Activated T-cell treated with anti-CD3 and anti-CD28 coated beads, Interleukin-2, amount 50 U/mL, for 4 hours (primary cell): Measurements from ENCODE around the gene SLC6A3. TPM values are rescaled to one million over a fixed set of nuclear protein-coding genes. Genes with fewer than 3 reads are reported as not detected.
A peak's percentile ranks its signal among the peaks of the same experiment; 100 is the strongest.

ENCODE experiments used
- ATAC-seq, 2 donors: fragments of 200-7000 bp; cut with Tn5 transposase; one replicate each; pipeline ENCODE4 v1.10.0; 2021
- DNase-seq: peaks from one replicate; pipeline ENCODE4 v3.0.0-alpha.2; 2020
- H3K27me3 Mint-ChIP-seq: one replicate; pipeline ENCODE4 v1.8.0; 2021; ENCODE audit warnings: low read depth, mixed read lengths
- H3K36me3 Mint-ChIP-seq: one replicate; pipeline ENCODE4 v1.8.0; 2022; ENCODE audit warnings: mixed read lengths; ENCODE audit not compliant: insufficient read depth
- H3K4me1 Mint-ChIP-seq: one replicate; pipeline ENCODE4 v1.8.0; 2021; ENCODE audit warnings: low read depth, mixed read lengths
- H3K4me3 Mint-ChIP-seq: one replicate; pipeline ENCODE4 v1.8.0; 2021; ENCODE audit warnings: mild to moderate bottlenecking, moderate library complexity, mixed read lengths
- H3K9me3 Mint-ChIP-seq: one replicate; pipeline ENCODE4 v1.8.0; 2021; ENCODE audit warnings: mixed read lengths
- total RNA-seq, 3 donors: library from RNA; stranded (reverse); gene quantifications; one replicate each; pipeline ENCODE4 v1.2.1, GENCODE V29; 2021

The SLC6A3 gene
- total RNA-seq, 3 donors from 2014 or later: not detected

DNA sequence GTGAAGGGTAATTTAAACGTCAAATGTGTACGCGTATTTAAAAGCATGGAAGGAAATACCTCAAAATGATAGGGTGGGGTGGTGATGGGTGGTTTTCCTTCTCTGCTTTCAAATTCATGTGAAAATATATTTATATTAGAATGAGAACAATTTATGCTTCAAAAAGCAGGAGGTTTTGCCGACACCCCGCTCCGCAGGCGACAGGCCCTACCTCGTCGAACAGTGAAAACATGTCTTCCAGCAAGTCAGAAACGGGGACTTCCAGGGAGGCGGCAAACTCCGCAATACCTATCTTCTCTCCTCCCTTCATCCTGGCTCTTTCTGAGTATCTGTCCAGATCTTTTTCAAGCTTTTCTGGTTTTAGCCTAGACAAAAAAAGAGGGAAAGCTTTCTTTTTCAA, 28.5 kb upstream of the SLC6A3 start:
- no peaks in the 10 kb centered on the region for H3K4me1 Mint-ChIP-seq
- H3K9me3 Mint-ChIP-seq: no peaks in the 10 kb centered on the region
- no peaks in the 10 kb centered on the region for H3K27me3 Mint-ChIP-seq
- H3K36me3 Mint-ChIP-seq: peaks cover 16% of the 10 kb centered on the region
- H3K4me3 Mint-ChIP-seq: no peak overlapping the region
- ATAC-seq: no peak
- DNase-seq: no peak

DNA sequence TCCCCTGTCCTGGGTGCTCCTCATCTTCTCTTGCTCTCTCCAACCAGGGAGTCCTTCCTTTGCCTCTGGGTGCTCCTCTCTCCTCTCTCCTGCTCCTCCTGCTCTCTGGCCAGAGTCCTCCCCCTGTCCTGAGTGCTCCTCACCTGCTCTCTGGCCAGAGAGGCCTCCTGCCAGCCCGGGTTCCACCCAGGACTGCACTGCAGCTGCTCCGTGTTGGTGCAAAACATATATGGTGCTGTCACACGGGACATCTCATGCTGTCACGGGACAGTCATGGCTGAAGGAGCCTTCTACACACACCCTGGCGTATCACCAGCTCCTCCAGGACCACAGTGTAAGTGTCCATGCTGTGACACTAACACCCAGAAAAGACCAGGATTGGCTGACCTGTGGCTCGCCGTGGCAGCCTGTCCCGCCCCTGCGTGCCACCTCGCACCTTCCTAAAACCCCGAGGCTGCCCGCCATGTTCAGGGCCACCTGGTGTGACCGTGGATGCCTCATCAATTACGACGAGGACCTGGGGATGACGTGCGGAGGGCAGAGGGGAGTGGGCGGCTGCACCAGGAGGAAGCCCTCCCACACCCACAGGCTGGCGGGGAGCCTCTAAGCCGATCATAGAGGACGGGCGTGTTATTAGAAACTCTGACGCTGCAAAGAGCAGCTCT, 27.9 kb upstream of the SLC6A3 start:
- Mint-ChIP-seq H3K27me3 (no peaks in the 10 kb centered on the region), H3K36me3 (peaks cover 20% of the 10 kb centered on the region)
- DNase-seq: no peak

DNA sequence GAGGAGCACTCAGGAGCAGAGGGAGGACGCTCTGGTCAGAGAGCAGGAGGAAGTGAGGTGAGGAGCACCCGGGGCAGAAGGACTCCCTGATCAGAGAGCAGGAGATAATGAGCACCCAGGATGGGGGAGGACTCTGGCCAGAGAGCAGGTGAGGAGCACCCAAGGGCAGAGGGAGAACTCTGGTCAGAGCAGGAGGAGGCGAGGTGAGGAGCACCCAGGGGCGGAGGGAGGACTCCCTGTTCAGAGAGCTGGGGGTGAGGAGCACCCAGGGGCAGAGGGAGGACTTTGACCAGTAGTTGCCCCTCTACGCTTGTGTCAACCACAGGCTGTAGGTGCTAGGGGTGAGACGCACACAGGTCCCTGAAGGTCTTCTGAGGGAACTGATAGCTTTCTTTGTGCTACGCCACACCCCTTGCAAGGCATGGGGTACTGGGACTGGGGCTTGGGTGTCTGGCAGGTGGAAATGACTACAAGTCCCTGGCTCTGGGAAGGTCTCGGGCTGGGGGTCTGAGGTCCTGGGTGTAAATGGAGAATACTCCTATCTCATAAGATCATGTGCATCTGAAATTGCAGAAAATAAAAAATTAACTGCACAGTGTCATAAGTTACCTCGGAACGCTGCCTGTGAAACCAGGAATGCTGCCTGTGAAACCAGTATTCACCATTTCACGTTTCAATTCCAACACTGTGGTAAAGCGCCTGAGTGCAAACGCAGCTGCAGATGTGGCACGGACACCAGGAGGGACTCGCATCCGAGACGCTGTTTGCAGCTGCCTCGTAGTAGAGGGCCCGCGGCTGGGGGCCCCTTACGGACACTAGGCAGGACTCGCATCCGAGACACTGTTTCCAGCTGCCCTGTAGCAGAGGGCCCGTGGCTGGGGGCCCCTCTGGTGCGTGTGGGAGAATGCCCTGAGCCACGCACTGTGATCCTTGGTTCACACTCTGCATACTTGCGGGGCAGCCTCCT, 27.0 kb upstream of the SLC6A3 start:
- Mint-ChIP-seq H3K4me3 (no peak overlapping the region), H3K27me3 (no peaks in the 10 kb centered on the region), H3K9me3 (no peaks in the 10 kb centered on the region), H3K4me1 (no peaks in the 10 kb centered on the region), H3K36me3 (peaks cover 20% of the 10 kb centered on the region)
- ATAC-seq (no peak), DNase-seq (no peak)

More for the DNA sequence above, 27.9 kb upstream of the SLC6A3 start:
- Mint-ChIP-seq H3K4me3 (no peak overlapping the region), H3K4me1 (no peaks in the 10 kb centered on the region), H3K9me3 (no peaks in the 10 kb centered on the region)
- ATAC-seq: no peak

DNA sequence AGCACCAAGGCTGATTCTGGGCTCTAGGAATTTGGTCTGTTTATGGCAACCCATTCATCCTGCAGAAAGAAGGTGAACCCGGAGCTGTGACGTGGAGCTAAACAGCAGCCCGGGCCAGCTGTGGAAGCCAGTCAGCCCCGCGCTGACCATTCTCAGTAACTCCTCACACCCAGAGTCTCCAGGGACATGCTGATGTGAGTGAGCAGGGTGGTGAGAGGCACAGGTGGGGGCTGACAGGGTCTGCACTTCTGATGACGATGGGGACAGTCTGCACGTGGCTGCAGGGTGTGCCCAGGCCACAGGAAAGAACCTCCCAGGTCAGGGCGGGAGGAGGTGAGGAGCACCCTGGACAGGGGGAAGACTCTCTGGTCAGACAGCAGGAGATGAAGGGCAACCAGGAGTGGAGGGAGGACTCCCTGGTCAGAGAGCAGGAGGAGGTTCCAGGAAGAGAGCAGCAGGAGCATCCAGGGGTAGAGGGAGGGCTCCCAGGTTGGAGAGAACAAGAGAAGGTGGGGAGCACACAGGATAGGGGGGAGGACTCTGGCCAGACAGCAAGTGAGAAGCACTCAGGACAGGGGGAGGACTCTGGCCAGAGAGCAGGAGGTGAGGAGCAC, 26.1 kb upstream of the SLC6A3 start:
- no peak for DNase-seq
- H3K36me3 Mint-ChIP-seq: peaks cover 15% of the 10 kb centered on the region

DNA sequence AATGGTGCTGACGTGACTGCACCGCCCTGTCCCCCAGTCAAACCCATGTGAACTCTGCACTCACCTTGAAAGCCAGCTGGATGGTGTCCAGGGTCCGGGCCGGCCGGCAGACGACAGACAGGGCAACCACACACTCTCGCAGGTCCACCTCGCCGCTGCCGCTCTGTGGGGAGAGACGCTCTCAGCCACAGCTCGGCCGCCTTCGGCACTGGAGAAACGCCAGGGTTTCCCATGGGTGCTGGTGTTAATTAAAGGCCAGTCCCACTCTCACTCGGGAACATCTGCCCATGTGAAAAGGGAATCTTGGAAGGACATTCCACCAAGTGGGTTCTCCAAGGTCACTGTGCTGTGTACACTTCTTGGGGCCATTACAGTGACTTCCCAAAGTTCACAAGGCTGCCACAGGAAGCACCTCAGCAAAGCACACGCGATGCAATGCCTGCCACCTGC, 25.5 kb upstream of the SLC6A3 start:
- Mint-ChIP-seq H3K4me1 (no peaks in the 10 kb centered on the region), H3K27me3 (no peaks in the 10 kb centered on the region), H3K9me3 (no peaks in the 10 kb centered on the region), H3K36me3 (peaks cover 13% of the 10 kb centered on the region), H3K4me3 (no peak overlapping the region)
- DNase-seq: no peak
- ATAC-seq: no peak

More for the DNA sequence above, 26.1 kb upstream of the SLC6A3 start:
- H3K4me3 Mint-ChIP-seq: no peak overlapping the region
- no peaks in the 10 kb centered on the region for H3K4me1 Mint-ChIP-seq
- no peak for ATAC-seq
- no peaks in the 10 kb centered on the region for H3K9me3 Mint-ChIP-seq
- no peaks in the 10 kb centered on the region for H3K27me3 Mint-ChIP-seq

DNA sequence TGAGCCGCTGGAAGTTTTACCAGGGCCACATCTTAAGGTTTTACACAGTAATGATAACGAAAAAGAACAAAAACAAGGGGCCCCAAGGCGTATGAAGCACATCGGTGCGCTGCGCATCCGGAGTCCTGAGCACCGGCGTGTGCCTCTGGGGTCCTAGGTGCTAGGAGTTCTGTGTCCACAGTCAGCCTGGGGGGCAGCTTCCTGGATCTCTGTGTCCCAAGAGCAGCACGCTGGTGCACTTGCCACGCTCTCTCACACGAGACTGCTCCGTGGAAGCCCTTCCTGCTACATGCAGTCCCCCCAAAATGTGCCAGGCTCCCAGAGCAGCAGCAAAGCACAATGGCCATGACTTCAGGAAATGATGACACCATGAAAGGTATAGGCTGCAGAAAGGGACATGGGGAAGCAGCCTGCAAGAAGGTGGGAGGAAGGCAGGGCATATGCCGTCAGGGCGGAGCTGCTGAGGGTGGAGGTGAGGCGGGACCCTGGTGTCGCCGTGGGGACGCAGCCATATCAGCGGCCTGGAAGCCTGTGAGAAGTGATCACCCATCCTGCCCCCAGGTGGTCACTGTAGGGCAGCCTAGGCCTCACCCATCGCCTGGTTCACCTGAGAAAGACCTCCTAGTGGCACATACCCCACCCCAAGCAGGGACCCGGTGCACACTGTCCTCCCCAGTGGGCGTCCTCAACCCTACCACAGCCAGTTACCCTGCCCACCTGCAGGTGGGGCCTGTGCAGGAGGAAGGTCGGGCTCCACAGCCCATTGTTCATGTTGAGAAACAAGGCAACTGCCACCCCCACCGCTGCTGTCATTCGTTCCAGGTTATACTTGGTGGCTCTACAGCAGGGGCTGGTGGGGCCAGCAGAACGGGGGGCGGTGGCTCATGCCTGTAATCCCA, 23.6 kb upstream of the SLC6A3 start:
- peaks cover 24% of the 10 kb centered on the region for H3K36me3 Mint-ChIP-seq
- no peak for DNase-seq

DNA sequence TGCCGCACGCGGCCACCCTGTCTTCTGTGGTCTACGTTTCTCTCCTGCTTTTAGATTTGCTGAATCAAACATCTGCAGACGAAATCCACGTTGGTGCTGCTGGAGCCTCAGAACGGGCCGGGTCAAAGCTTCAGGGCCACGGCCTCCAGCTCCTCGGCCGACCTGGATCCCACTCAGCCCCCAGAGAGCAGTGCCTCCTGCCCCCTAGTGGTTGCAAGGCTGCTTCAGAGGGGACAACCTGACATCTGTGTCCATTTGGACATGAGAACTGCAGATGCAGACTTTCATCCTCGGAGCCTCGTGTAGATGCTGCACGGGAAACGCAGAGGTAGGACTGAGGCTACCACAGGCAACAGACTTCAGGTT, 23.0 kb upstream of the SLC6A3 start:
- Mint-ChIP-seq H3K27me3 (no peaks in the 10 kb centered on the region), H3K9me3 (no peaks in the 10 kb centered on the region), H3K36me3 (peaks cover 26% of the 10 kb centered on the region), H3K4me1 (no peaks in the 10 kb centered on the region), H3K4me3 (no peak overlapping the region)
- no peak for ATAC-seq
- DNase-seq: peak; percentile 22

More for the DNA sequence above, 23.6 kb upstream of the SLC6A3 start:
- Mint-ChIP-seq H3K27me3 (no peaks in the 10 kb centered on the region), H3K4me1 (no peaks in the 10 kb centered on the region), H3K9me3 (no peaks in the 10 kb centered on the region), H3K4me3 (no peak overlapping the region)
- ATAC-seq: no peak

DNA sequence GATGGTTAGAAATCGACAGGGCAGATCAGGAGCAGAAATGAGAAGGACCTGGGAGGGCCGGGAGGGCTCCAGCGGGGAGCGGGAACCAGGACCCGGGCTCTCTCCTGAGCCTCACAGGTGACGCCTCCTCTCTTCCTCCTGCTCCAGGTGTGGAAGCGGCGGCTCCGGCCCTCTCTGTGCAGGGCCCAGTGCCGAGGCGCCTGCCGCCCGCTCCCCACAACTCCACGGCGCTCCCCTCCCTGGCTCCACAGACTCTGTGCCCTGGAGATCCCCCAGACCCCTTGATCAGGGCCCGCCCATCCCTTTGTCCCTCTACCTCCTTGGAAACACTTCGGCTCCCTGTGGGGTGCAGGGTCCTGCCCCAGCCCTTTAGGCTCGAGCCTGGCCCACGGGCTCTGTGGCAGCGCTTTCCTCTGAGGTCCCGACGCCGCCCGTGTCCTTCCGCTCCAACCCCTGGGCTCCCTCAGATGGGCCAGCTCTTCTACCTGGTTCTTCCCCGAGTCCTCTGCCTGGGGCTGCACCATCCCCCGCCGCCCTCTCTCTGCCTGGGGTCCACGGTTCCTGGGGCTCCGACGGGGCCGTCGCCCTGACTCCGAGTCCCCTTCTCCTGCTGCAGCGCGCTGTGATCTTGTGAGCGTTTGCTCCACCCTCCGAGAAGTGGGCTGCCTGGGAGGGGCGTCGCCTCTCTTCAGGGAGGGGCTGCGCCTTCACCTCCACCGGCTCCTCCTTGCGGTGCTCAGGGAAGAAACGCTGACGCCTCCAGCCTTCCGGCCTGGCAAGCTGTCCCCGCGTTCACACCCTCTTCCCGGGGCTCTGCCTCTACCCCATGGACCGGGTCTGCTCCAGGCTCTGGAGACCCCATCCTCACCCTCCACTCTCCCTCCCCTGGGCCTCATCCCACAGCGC, 22.4 kb upstream of the SLC6A3 start:
- DNase-seq: no peak
- peaks cover 24% of the 10 kb centered on the region for H3K36me3 Mint-ChIP-seq
- H3K9me3 Mint-ChIP-seq: no peaks in the 10 kb centered on the region

DNA sequence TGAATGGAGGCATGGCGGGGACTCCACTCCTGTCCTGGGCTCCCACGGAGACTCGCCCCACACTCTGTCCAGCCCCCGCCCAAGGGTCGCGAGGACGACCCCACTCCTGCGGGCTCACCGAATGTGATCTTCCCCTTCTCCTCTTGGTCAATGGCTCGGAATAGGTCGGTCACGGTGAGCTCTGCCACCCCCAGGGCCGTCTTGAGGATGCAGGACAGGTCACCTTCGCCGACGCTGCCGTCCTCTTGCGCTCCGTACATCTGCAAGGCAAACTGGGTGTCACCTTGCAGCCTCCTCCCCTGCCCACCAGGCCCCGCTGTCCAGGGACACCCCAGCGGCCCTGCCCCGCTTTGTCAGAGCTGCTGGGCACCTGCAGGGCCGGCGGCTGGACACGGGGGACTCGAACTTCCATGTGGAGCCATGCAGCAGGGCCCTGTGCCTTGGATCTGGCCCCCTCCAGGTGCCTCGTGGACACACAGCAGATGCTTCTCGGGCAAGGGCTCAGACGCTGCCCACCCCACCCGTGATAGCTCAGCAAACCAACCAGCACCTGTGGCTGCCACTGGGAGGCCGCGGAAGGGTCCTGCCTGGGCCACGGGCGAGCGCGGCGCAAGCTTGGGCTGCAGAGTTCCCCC, 21.5 kb upstream of the SLC6A3 start:
- Mint-ChIP-seq H3K9me3 (no peaks in the 10 kb centered on the region), H3K27me3 (no peaks in the 10 kb centered on the region), H3K36me3 (peaks cover 33% of the 10 kb centered on the region), H3K4me1 (no peaks in the 10 kb centered on the region), H3K4me3 (no peak overlapping the region)
- ATAC-seq (no peak), DNase-seq (no peak)

More for the DNA sequence above, 22.4 kb upstream of the SLC6A3 start:
- Mint-ChIP-seq H3K4me3 (no peak overlapping the region), H3K4me1 (no peaks in the 10 kb centered on the region), H3K27me3 (no peaks in the 10 kb centered on the region)
- ATAC-seq: no peak

DNA sequence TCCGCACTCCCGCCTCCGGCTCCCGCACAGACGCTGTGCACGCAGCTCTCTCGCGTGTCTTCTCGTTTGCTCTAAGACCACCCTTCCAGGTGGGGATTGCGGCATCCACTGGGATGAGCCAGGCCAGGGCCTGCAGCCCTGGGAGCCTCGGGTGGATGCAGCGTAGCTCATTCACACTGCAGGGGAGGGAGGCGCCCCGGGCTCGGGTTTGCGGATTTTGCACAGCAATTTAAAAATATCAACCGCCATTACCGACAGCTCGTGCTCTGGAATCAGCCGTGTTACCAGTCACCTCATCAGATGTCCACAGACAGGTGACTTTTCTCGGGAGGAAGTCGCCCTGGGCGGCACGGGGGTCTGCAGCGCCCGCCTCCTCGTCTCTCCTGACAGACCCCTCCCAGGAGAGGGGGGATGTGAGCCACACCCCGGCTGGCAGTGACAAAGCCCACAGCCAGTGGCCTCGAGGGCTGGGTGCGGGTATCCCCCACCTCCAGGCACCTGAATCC, 20.8 kb upstream of the SLC6A3 start:
- no peak for ATAC-seq
- peaks cover 34% of the 10 kb centered on the region for H3K36me3 Mint-ChIP-seq

DNA sequence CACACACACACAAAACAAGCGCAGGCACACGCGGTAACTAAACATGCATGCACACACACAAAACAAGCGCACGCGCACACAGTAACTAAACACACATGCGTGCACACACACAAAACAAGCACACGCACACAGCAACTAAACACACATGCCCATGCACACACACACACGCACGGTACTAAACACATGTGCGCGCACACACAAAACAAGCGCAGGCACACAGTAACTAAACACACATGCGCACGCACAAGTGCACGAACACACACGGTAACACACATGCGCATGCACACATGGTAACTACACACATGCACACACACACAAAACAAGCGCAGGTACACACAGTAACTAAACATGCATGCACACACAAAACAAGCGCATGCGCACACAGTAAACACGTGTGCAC, 19.9 kb upstream of the SLC6A3 start:
- DNase-seq (no peak), ATAC-seq (no peak)
- H3K9me3 Mint-ChIP-seq: no peaks in the 10 kb centered on the region
- H3K4me3 Mint-ChIP-seq: no peak overlapping the region
- peaks cover 40% of the 10 kb centered on the region for H3K36me3 Mint-ChIP-seq
- no peaks in the 10 kb centered on the region for H3K4me1 Mint-ChIP-seq
- no peaks in the 10 kb centered on the region for H3K27me3 Mint-ChIP-seq

More for the DNA sequence above, 20.8 kb upstream of the SLC6A3 start:
- H3K9me3 Mint-ChIP-seq: no peaks in the 10 kb centered on the region
- DNase-seq: no peak
- no peaks in the 10 kb centered on the region for H3K27me3 Mint-ChIP-seq
- no peak overlapping the region for H3K4me3 Mint-ChIP-seq
- H3K4me1 Mint-ChIP-seq: no peaks in the 10 kb centered on the region

DNA sequence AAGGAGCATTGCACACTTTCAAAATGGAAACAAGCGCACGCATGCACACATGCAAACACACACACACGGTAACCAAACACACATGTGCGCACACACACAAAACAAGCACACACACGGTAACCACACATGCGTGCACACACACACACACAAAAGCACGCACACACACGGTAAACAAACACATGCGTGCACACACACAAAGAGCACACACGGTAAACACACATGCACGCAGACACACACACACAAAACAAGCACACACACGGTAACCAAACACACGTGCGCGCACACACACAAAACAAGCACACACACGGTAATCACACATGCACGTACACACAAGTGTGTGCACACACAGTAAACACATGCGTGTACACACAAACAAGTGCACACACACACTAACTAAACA, 19.3 kb upstream of the SLC6A3 start:
- ATAC-seq (no peak), DNase-seq (no peak)

More for the DNA sequence above, 19.3 kb upstream of the SLC6A3 start:
- Mint-ChIP-seq H3K9me3 (no peaks in the 10 kb centered on the region), H3K4me3 (no peak overlapping the region), H3K27me3 (no peaks in the 10 kb centered on the region), H3K36me3 (peaks cover 40% of the 10 kb centered on the region), H3K4me1 (no peaks in the 10 kb centered on the region)
